HG02678 (cell line): ENCODE data around the gene TLR9.
"Not testable (repeated sequence)": the region's sequence is repeated elsewhere in the genome, so short reads cannot be mapped to it uniquely, and the experiment has no call there.

ENCODE experiments used
- ATAC-seq: cut with Tn5 transposase; IDR thresholded peaks from one replicate; pipeline ENCODE4 v1.9.1; 2021; ENCODE audit warnings: mild to moderate bottlenecking, moderate library complexity; ENCODE audit not compliant: unreplicated experiment

Gene TLR9

GRCh38 chr3:52225452-52226228, at the start of gene TLR9:
TSS of gene TLR9 (minus strand) at chr3:52225645. CDS start at chr3:52225529, 116 bp downstream.
- ATAC-seq: peak; percentile 91

- not testable (repeated sequence) for ATAC-seq
Measured at GRCh38 chr3:52274781-52275180, 49.3 kb upstream of the TLR9 start.

- ATAC-seq: no peak
Measured at GRCh38 chr3:52272831-52273230, 47.4 kb upstream of the TLR9 start.

GRCh38 chr3:52272172-52272571, 46.7 kb upstream of the TLR9 start:
- ATAC-seq: not testable (repeated sequence)

- ATAC-seq: no peak
Measured at GRCh38 chr3:52270252-52270754, 44.9 kb upstream of the TLR9 start.

GRCh38 chr3:52269776-52270175, 44.3 kb upstream of the TLR9 start:
- no peak for ATAC-seq

- no peak for ATAC-seq
Measured at GRCh38 chr3:52268036-52268435, 42.6 kb upstream of the TLR9 start.

- no peak for ATAC-seq
Measured at GRCh38 chr3:52265387-52265786, 39.9 kb upstream of the TLR9 start.

- ATAC-seq: no peak
Measured at GRCh38 chr3:52262447-52262846, 37.0 kb upstream of the TLR9 start.

GRCh38 chr3:52259448-52259847, 34.0 kb upstream of the TLR9 start:
- ATAC-seq: no peak

GRCh38 chr3:52259035-52259434, 33.6 kb upstream of the TLR9 start:
- ATAC-seq: no peak

GRCh38 chr3:52257911-52258310, 32.5 kb upstream of the TLR9 start:
- no peak for ATAC-seq

GRCh38 chr3:52256622-52257021, 31.2 kb upstream of the TLR9 start:
- ATAC-seq: no peak

GRCh38 chr3:52256159-52256558, 30.7 kb upstream of the TLR9 start:
- ATAC-seq: no peak

- ATAC-seq: no peak
Measured at GRCh38 chr3:52254608-52255007, 29.2 kb upstream of the TLR9 start.

- peak; percentile 92 for ATAC-seq
Measured at GRCh38 chr3:52253314-52254304, 28.2 kb upstream of the TLR9 start.

GRCh38 chr3:52250122-52250521, 24.7 kb upstream of the TLR9 start:
- no peak for ATAC-seq

GRCh38 chr3:52249683-52250082, 24.2 kb upstream of the TLR9 start:
- ATAC-seq: no peak

- no peak for ATAC-seq
Measured at GRCh38 chr3:52248816-52249547, 23.5 kb upstream of the TLR9 start.

- ATAC-seq: no peak
Measured at GRCh38 chr3:52248165-52248541, 22.7 kb upstream of the TLR9 start.
